LNCaP clone FGC (cell line): ENCODE results near the gene PDLIM5.
A peak's percentile ranks its signal among the peaks of the same experiment; 100 is the strongest.
"Not testable (repeated sequence)": the region's sequence is repeated elsewhere in the genome, so short reads cannot be mapped to it uniquely, and the experiment has no call there.

ENCODE experiments used
- DNase-seq: peaks from one replicate; pipeline ENCODE4 v3.0.0-alpha.2; 2011; ENCODE audit warnings: low read depth
- H3K4me3 ChIP-seq: 2 replicates; pipeline ENCODE4 v1.5.1; 2011; ENCODE audit warnings: mild to moderate bottlenecking, low read depth, low read length, control low read depth
- TF ChIP-seq, protein P1 (sequence below): IDR thresholded peaks from 2 replicates; pipeline ENCODE4 v1.5.1; 2012; ENCODE audit warnings: mild to moderate bottlenecking; ENCODE audit not compliant: control insufficient read depth, insufficient read depth; ENCODE audit errors: extremely low read depth

Gene PDLIM5, protein sequence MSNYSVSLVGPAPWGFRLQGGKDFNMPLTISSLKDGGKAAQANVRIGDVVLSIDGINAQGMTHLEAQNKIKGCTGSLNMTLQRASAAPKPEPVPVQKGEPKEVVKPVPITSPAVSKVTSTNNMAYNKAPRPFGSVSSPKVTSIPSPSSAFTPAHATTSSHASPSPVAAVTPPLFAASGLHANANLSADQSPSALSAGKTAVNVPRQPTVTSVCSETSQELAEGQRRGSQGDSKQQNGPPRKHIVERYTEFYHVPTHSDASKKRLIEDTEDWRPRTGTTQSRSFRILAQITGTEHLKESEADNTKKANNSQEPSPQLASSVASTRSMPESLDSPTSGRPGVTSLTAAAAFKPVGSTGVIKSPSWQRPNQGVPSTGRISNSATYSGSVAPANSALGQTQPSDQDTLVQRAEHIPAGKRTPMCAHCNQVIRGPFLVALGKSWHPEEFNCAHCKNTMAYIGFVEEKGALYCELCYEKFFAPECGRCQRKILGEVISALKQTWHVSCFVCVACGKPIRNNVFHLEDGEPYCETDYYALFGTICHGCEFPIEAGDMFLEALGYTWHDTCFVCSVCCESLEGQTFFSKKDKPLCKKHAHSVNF

DNA sequence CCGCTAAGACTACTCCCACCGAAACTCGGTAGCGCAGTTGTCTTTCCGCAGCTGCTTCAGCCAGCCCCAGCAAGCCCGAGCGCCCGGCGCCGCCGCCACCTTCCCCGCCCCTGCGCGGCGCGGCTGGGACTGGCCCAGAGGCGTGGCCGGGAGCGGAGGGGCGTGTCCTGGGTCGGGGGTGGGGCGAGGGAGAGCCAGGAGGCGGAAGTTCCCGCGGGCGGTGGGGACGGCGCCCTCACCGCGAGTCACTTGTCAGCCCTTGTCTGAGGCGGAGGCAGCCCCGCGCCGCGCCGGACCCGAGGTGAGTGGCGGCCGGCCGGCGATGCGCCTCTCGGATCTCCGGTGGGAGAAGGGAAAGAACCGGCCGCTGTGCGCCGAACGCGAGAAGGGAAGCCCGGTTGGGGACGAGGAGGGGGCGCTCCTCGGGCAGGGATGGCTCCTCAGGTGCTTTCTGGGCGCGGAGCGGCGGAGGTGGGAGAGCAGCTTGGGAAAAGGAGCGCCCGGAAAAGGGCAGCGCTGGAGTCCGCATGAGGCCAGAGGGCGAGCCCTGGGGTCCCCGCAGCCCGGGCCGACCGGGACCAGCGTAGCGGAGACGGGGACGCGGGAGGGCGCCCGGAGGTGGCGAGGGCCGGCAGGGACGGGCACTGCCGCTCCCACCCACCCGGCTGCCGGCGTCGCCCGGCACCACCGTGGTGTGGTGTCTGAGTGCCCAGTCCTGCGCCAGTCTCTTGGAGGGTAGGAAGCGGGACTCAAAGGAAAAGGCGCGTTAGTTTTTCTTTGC, at the start of gene PDLIM5:
PDLIM5 (plus strand) TSS at position 248 of the 781 bp plus-strand sequence. CDS start 3,347 bp downstream, outside the sequence.
- H3K4me3 ChIP-seq = peak within 1 kb of the TSS; percentile 87
- peak; percentile 64 for DNase-seq
- TF ChIP-seq, protein P1, sequence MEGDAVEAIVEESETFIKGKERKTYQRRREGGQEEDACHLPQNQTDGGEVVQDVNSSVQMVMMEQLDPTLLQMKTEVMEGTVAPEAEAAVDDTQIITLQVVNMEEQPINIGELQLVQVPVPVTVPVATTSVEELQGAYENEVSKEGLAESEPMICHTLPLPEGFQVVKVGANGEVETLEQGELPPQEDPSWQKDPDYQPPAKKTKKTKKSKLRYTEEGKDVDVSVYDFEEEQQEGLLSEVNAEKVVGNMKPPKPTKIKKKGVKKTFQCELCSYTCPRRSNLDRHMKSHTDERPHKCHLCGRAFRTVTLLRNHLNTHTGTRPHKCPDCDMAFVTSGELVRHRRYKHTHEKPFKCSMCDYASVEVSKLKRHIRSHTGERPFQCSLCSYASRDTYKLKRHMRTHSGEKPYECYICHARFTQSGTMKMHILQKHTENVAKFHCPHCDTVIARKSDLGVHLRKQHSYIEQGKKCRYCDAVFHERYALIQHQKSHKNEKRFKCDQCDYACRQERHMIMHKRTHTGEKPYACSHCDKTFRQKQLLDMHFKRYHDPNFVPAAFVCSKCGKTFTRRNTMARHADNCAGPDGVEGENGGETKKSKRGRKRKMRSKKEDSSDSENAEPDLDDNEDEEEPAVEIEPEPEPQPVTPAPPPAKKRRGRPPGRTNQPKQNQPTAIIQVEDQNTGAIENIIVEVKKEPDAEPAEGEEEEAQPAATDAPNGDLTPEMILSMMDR = no peak

DNA sequence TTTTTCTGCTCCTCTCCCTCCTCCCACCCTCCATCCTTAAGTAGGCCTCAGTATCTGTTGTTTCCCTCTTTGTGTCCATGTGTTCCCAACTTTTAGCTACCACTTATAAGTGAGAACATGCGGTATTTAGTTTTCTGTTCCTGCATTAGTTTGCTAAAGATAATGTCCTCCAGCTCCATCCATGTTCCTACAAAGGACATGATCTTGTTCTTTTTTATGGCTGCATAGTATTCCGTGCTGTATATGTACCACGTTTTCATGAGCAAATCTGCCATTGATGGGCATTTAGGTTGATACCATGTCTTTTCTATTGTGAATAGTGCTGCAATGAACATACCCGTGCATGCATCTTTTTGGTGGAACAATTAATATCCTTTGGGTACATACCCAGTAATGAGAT, 49.3 kb upstream of the PDLIM5 start:
- not testable (repeated sequence) for H3K4me3 ChIP-seq, DNase-seq

DNA sequence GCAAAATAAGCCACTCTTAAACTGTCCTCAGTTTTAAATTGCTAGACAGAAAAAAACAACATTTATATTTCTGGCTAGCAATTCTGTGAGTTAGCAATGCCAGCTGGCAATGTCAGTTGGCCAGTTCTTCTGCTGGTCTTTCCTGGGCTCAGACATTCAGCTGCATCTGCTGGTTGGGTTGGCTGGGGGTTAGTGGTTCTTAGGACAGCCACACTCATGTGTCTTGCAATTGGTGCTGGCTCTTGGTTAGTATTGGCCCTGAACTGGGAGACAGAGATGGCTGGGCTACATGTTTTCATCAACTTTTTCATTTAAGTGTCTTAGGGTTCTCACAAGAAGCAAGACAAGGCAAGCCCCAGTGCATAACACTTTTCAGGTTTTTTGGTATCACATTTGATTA, 48.0 kb upstream of the PDLIM5 start:
- TF ChIP-seq, protein P1 = no peak
- H3K4me3 ChIP-seq = no peak overlapping the region
- DNase-seq = no peak

DNA sequence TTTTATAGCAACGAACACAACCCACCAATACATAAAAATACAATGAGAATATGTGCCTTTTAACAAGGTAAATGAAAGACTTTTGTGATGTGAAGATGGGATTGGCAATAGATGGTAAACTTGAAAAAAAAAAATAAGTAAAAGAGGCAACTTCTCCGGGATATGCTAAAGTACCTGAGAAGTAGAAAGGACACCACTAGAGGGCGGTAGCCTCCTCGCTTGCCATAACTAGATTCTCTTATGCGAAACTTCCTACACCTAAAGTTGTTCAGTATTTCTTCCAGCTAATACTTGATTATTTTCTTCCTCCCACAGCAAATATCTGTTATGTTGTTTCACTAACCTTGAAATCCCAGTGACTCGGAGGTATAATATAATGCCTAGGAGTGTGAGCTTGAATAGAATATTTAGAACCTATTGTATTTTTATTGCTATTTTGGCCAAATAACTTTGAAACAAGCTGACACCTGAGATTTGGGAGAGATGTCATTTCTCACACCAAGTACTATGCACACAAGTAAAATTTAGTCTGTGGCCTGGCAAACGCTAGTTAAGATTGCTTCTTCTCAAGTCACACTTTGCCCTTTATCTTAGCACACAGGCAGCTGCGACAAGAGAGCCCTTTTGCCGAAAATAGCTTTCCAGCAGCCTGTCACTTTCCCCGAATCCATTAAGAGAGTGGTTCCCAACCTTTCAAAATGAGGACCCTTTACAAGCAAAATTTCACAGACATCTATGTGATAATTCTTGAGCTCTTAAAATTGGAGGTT, 44.9 kb upstream of the PDLIM5 start:
- no peak overlapping the region for H3K4me3 ChIP-seq
- TF ChIP-seq, protein P1 = peak; percentile 74
- DNase-seq = peak; percentile 75

DNA sequence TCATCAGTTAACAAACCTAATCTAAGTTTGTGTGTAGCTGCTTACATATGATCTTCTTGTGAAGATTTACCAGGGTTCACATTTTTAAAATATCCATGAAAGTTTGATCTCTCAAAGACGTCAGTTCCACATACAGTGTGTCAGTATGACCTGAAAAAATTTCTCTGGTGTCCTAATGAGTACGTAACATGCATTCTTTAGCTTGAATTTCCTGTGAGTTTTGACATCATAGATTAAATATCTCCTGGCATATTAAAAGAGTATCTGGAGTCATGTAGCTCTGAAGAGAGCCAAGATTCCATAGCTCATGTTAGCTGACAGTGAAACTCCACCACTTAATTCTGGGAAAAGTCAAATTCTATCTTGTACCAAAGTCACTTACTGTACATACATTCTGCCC, 43.9 kb upstream of the PDLIM5 start:
- no peak for DNase-seq
- no peak overlapping the region for H3K4me3 ChIP-seq
- TF ChIP-seq, protein P1 = no peak

DNA sequence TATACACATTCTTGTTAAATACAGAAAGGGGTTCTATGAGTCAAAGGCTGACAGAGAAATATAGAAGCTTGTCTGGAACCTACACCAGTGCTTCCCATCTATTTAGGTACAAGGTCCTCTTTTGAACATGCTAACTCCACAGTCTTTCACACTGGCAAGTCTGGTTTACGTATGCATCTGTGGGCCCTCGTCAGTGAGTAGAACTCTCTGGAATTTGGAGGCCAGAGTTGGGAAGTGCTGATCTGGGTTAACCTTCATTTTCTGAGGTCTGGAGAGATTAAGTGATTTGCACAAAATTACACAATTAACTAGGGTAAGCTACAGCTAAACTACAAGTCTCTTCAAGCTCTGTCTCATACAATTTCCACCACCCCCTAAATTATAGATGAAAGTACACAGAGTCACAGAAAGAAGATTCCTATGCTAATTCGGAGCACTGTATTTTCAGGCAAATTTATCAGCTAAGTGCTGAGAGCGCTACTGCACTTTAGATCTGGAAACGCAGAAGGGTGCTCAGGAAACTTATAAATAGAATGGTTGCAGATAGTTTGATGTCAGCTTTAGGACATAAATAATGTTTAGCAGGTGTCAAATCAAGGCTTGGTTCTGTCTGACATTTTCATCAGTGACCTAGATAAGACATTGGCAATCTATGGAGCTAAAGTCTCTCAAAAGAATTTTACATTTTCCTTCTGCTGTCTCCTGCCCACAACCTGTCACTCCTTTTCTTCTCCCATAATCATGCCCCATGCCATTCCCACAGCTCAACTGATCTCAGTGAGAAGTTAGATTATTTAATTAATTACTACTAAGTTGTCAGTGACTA, 43.0 kb upstream of the PDLIM5 start:
- DNase-seq = no peak
- H3K4me3 ChIP-seq = no peak overlapping the region
- TF ChIP-seq, protein P1 = no peak
